ENCODE measurements around the gene NUP85.
"Not testable (repeated sequence)": the region's sequence is repeated elsewhere in the genome, so short reads cannot be mapped to it uniquely, and the experiment has no call there.

Gene NUP85

GRCh38 chr17:75280189-75280588 lies 74.7 kb downstream of the NUP85 start:
- not testable (repeated sequence) for DNase-seq; H3K36me3 ChIP-seq (ENCODE audit: control insufficient read depth in 1 of 2, insufficient read depth in 2 of 2, low read length in 2 of 2); H3K4me1 ChIP-seq (ENCODE audit: control insufficient read depth in 1 of 2, insufficient read depth in 2 of 2, low read length in 2 of 2); H2BK12ac ChIP-seq (ENCODE audit: low read length); H4K8ac ChIP-seq (ENCODE audit: low read depth, low read length); H3K18ac ChIP-seq (ENCODE audit: low read length); H3K9me3 ChIP-seq (ENCODE audit: insufficient read depth, low read depth, low read length); H2BK5ac ChIP-seq (ENCODE audit: low read depth, low read length, poor library complexity); H3K4me3 ChIP-seq (ENCODE audit: low read depth, low read length); H3K9ac ChIP-seq (ENCODE audit: low read length); H4K12ac ChIP-seq (ENCODE audit: low read depth, low read length); H3K4me2 ChIP-seq (ENCODE audit: low read length); H3K27ac ChIP-seq (ENCODE audit: low read depth, low read length); H3K27me3 ChIP-seq (ENCODE audit: insufficient read depth, low read length); H3K23ac ChIP-seq (ENCODE audit: low read length); H3K79me2 ChIP-seq (ENCODE audit: control insufficient read depth, insufficient read depth, low read length, poor library complexity); H3K79me1 ChIP-seq (ENCODE audit: low read length); H2AFZ ChIP-seq (ENCODE audit: insufficient read depth, low read length, poor library complexity); H4K91ac ChIP-seq (ENCODE audit: low read depth, low read length); H3K4ac ChIP-seq (ENCODE audit: low read depth, low read length); H2BK120ac ChIP-seq (ENCODE audit: insufficient read depth, low read length, poor library complexity); H2AK5ac ChIP-seq (ENCODE audit: low read length); H3K14ac ChIP-seq (ENCODE audit: low read length)
- no CpG with 5 or more reads among the region's 4 CpGs for WGBS (ENCODE audit: extremely low coverage, insufficient coverage, insufficient read length)

- no peak overlapping the region for H3K9ac ChIP-seq (ENCODE audit: low read length)
- H3K4me1 ChIP-seq (ENCODE audit: control insufficient read depth in 1 of 2, insufficient read depth in 2 of 2, low read length in 2 of 2): peaks cover 2% of the 10 kb centered on the region in 2 experiments
- no peak for DNase-seq
- no peak overlapping the region for H3K4me2 ChIP-seq (ENCODE audit: low read length)
- H3K79me1 ChIP-seq (ENCODE audit: low read length): peaks cover 5% of the 10 kb centered on the region
- H2AK5ac ChIP-seq (ENCODE audit: low read length): no peak overlapping the region
- peaks cover 0 to 4% of the 10 kb centered on the region in 2 experiments for H3K36me3 ChIP-seq (ENCODE audit: control insufficient read depth in 1 of 2, insufficient read depth in 2 of 2, low read length in 2 of 2)
- H3K14ac ChIP-seq (ENCODE audit: low read length): no peak overlapping the region
- no CpG with 5 or more reads among the region's 6 CpGs for WGBS (ENCODE audit: extremely low coverage, insufficient coverage, insufficient read length)
- no peak overlapping the region for H4K12ac ChIP-seq (ENCODE audit: low read depth, low read length)
- no peaks in the 10 kb centered on the region for H3K9me3 ChIP-seq (ENCODE audit: insufficient read depth, low read depth, low read length)
- H3K27me3 ChIP-seq (ENCODE audit: insufficient read depth, low read length): no peaks in the 10 kb centered on the region
- H2BK5ac ChIP-seq (ENCODE audit: low read depth, low read length, poor library complexity): no peak overlapping the region
- no peak overlapping the region for H2BK120ac ChIP-seq (ENCODE audit: insufficient read depth, low read length, poor library complexity)
- no peak overlapping the region for H2AFZ ChIP-seq (ENCODE audit: insufficient read depth, low read length, poor library complexity)
- H3K18ac ChIP-seq (ENCODE audit: low read length): no peak overlapping the region
- no peaks in the 10 kb centered on the region for H3K79me2 ChIP-seq (ENCODE audit: control insufficient read depth, insufficient read depth, low read length, poor library complexity)
- no peak overlapping the region for H3K27ac ChIP-seq (ENCODE audit: low read depth, low read length)
- H3K4me3 ChIP-seq (ENCODE audit: low read depth, low read length): no peak overlapping the region
- H3K23ac ChIP-seq (ENCODE audit: low read length): no peak overlapping the region
- H3K4ac ChIP-seq (ENCODE audit: low read depth, low read length): no peak overlapping the region
- H2BK12ac ChIP-seq (ENCODE audit: low read length): no peak overlapping the region
- no peak overlapping the region for H4K8ac ChIP-seq (ENCODE audit: low read depth, low read length)
- H4K91ac ChIP-seq (ENCODE audit: low read depth, low read length): no peak overlapping the region
Observed at GRCh38 chr17:75285123-75285522, 79.6 kb downstream of the NUP85 start.

Data from trophoblast cell (in vitro differentiated cells and primary cell).